A549 treated with CORT108297 at 1 μM for 4 hours (cell line): Measurements from ENCODE around the gene H2AZ1. TPM values are rescaled to one million over a fixed set of nuclear protein-coding genes. Genes with fewer than 3 reads are reported as not detected.

Source experiments
- total RNA-seq: library from RNA; stranded (reverse); fragments of 200-300 nt; extraction: Qiagen RNA extraction; gene quantifications from 5 replicates; pipeline ENCODE4 v1.2.3, GENCODE V29; 2022

The H2AZ1 gene
- 640 to 696 TPM (median 662 TPM) in 5 replicates for total RNA-seq

GRCh38 chr4:99949999-99950912 is at the start of gene H2AZ1:
Gene H2AZ1 (minus strand): TSS chr4:99950275. CDS start chr4:99950170, 105 bp downstream.

DNA sequence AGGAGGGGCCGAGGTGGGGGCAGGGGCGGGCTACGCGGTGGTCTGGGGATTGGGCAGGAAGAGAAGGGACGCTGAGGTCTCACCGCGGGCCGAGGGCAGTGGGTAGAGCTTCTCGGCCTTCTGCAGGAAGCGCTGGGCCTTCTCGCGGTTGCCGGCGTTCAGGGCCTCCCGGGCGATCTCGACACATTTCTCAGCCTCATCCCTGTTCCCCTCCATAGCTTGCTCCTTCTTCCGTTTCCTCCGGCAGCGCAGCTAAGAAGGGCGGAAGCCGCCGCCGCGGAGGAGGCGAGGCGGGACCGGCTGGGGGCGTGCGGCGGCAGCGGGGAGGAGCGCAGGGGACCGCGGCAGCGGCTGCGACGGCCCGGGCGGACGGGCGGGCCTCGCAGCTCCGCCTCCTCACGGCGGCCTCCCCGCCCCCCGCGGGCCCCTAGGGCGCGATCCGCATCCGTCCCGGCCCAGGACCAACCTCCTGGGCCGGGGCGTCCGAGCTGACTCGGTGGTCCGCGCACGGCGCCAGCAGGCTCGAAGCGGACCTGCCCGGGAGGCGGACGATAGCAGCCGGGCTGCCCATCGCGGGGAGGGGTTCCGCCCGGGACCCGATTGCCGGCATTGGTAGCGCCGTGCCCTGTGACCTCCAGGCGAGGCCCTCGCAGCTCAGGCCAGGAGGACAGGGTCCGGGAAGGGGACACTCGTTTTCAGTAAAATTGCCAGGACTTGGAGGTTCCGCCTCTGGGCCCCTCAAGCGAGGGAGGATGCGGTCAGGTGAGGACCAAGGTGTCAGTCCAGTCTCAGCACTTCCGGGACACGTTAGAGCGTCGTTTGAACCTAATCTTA is 3.5 kb downstream of the H2AZ1 start, which contains the start of gene DNAJB14:
Gene DNAJB14 (minus strand): TSS at position 263 of the 834 bp plus-strand sequence. CDS start 47 bp downstream, at position 216.

Other genes with a start within 250 kb of the H2AZ1 start
- not detected in 5 replicates for gene DAPP1, start 133.4 kb downstream of the H2AZ1 start, total RNA-seq
- 25.6 to 32.1 TPM (median 27.9 TPM) in 5 replicates for gene LAMTOR3, start 55.8 kb downstream of the H2AZ1 start, total RNA-seq
- gene DNAJB14, start 3.7 kb downstream of the H2AZ1 start, total RNA-seq = 13.6 to 20.1 TPM (median 18.3 TPM) in 5 replicates
- gene DDIT4L, start 240.2 kb upstream of the H2AZ1 start, total RNA-seq = 0.37 to 0.62 TPM (median 0.43 TPM) in 5 replicates